CD4-positive, alpha-beta T cell treated with Interleukin-1 beta for 1 hour (primary cell): Measurements from ENCODE around the gene SLC66A2.
"Not testable (repeated sequence)": the region's sequence is repeated elsewhere in the genome, so short reads cannot be mapped to it uniquely, and the experiment has no call there.

ENCODE experiments used
- DNase-seq, 2 donors: peaks; one replicate each; pipeline ENCODE4 v3.0.0-alpha.2; 2020 to 2022

SLC66A2 gene

DNA sequence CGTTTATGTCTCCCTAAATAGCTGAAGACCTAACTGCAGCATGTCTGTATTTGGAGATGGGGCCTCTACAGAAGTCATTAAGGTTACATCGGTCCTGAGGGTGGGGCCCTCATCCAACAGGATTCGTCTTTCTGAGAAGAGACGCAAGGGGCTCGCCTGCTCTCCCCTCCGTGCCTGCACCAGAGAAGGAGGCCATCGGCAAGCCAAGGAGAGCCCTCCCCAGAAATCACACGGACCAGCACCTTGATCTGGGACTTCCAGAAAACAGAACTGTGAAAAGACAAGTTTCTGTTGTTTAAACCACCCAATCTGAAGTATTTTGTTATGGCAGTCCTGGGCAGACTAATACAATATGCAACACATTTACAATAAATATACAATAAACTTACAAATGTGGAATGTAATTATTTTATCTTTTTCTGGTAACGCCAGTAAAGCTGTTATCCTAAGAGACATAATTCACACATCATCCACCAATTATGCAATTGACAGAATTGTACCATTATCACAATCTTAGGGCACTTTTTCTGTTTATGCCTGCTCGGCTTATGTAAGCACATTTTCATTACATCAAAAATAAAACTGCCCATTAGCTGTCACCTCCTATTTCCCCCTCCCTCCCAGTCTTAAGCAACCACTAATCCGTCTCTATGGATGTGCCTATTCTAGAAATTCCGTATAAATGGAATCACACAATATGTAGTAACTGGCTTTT, 19.1 kb upstream of the SLC66A2 start:
- DNase-seq, result no peak

DNA sequence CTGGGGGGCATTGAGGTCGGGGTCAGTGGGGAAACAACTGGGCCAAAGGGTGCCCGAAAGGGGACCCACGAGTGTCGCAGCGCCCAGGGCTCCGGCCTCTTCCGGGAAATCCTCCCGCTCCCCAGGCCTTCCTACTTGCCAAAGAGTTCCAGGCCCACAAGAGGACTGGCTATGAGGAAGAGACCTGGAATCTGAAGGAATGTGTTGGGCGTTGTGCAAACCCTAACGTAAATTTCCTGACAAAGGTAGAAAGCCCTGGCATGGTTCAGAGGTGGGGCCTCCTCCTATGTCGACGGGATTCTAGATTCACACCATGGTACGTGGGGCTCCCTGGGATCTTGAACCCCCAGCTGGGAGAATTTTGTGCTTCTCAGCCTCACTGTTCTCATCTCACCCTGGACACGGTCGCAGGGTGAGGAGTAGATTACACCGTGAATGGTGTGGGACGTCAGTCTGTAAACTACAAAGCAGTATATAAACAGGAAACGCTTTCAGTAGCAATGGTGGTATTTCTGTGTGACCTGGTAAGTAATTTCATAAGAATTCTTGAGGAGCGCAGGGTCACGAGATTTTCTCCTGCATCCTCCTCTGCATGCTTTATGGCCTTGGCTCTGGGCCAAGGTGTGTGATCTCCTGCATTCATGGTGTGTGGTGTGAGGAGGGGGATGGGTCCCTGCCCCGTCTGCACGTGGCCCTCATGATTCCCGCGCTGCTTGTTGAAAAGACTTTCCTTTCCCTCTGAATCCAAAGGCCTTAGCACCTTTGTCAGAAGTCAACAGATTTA, 13.9 kb upstream of the SLC66A2 start:
- peak in 1 of 2 donors; percentile 29 for DNase-seq

GRCh38 chr18:79964330-79965118, 13.1 kb upstream of the SLC66A2 start, which contains the start of gene HSBP1L1:
Gene HSBP1L1, plus strand, starts transcription at chr18:79964643. Its CDS starts 93 bp downstream, at chr18:79964736.
- peak; percentile 68 to 71 for DNase-seq

DNA sequence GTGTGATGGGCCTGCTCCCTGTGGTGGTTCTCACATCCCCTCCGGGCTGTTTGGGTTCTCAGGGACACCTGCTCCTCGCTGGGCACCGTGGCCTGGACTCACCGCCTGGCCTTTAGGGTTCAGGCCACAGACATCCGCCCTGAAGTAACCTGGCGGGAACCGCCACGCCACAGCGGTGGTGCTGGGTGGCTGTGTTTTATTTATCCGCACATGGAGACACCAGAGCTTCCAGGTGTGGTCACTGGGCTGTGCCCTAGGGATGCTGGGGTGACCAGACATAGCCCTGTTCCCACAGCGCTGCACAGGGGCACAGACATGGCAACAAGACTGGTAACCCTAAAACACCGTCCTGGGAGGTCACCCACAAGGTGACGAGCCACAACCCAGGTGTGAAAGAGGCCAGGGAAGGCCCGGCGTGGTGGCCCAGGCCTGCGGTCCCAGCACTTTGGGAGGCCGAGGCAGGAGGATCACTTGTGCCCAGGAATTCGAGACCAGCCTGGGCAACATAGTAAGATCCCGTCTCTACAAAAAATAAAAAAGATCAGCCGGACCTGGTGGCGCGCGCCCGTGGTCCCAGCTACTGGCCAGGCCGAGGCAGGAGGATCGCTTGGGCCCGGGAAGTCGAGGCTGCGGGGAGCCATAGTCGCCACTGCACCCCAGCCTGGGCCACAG, 12.3 kb upstream of the SLC66A2 start:
- no peak for DNase-seq

DNA sequence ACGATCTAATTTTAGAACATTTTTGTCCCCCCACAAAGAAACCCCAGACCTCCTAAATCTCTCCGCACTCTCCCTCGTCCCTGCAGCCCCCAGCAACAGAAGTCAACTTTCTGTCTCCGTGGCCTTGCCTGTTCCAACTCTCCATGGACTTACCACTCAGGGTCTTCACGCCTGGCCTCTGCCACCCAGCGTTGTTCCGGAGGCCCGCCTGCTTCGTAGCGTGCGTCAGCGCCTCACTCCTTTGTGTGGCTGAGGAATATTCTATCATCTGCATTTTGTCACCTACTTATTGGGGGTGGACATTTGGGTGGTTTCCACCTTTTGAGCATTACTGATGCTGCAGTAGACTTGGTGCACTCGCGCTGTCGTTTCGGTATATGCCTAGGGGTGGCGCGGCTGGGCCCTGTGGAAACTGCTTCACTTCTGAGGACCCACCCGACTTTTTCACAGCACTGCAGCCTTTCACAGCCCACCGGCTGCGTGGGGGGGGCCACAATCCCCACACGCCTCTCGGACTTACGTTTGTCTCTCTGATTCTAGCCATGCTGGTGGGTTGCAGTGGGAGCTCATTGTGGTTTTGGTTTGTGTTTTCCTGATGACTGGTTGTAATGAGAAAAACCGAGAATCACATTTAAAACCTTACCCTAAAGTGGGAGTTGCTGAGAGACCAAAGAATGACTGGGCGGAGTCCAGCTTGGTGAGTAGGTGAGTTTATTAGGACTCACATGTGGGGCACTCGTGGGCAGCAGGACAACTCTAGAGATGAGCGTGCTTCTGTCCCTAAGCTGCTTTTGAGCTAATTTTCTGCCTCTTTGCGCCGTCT, 11.6 kb upstream of the SLC66A2 start:
- DNase-seq, result peak; percentile 53 to 73

GRCh38 chr18:79962311-79962710, 10.9 kb upstream of the SLC66A2 start:
- no peak for DNase-seq

DNA sequence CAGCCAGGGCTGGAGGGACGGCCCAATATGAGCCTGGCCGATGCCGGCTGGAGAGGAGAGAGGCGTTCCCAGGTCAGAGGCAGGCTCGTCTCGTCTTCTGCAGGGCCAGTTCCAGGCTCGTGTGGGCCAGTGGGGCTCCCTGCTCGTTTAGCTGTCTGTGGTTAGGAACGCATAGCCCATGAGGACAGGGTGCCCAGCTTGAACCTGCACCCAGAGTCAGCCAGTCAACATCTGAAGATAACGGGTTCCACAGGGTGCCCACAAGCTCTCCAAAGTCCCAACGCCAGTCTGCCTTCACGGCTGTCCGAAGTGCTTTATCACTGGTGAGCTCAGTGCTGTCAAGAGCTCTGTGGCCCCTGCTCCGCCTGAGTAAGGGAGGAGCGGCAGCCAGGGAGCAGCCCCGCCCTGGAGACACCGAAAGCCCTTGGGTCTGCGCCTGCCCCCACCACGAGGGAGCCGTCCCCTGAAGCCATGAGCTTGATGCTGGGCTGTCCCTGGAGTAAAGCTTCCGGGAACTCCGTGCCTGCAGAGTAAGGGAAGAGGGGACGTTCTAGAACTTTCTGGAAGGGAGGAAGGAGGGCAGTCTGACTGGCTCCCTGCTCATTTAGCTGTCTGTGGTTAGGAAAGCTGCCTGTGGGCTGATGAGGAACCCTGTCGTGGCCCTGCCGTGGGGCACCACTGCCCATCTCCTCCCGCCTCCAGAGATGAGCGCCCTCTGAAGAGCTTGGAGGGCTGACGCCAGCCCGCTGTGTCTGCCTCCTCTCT, 10.3 kb upstream of the SLC66A2 start:
- DNase-seq, result no peak

- DNase-seq, result no peak
These were observed 9.6 kb upstream of the SLC66A2 start for GRCh38 chr18:79960921-79961526.

DNA sequence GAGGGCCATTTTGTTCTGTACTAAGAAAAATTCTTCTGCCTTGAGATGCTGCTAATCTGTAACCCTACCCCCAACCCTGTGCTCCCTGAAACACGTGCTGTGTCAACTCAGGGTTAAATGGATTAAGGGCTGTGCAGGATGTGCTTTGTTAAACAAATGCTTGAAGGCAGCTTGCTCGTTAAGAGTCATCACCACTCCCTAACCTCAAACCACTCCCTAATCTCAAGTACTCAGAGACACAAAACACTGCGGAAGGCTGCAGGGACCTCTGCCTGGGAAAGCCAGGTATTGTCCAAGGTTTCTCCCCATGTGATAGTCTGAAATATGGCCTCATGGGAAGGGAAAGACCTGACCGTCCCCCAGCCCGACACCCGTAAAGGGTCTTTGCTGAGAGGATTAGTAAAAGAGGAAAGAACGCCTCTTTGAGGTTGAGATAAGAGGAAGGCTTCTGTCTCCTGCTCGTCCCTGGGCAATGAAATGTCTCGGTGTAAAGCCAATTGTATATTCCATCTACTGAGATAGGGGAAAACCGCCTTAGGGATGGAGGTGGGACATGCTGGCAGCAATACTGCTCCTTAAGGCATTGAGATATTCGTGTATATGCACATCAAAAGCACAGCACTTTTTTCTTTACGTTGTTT, 8.8 kb upstream of the SLC66A2 start:
- DNase-seq, result not testable (repeated sequence)

GRCh38 chr18:79958981-79959380, 7.5 kb upstream of the SLC66A2 start:
- no peak for DNase-seq

DNA sequence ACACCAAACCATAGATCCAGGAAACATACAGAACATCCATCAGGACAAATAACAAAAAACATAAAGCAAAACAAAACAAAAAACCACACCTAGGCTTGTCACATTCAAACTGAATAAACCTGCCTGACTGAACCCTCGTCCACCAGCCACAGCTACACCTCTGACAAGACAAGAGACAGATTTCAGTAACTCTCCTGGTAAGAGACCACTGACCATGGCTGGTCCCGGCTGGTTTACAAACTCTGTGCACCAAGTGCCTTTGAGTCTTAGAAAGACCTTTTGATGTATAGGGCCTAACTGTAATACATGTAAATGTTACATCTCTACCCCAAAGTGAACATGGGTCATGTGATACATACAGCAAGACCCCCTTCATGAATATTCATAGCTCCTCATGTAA, 4.8 kb upstream of the SLC66A2 start:
- no peak for DNase-seq

DNA sequence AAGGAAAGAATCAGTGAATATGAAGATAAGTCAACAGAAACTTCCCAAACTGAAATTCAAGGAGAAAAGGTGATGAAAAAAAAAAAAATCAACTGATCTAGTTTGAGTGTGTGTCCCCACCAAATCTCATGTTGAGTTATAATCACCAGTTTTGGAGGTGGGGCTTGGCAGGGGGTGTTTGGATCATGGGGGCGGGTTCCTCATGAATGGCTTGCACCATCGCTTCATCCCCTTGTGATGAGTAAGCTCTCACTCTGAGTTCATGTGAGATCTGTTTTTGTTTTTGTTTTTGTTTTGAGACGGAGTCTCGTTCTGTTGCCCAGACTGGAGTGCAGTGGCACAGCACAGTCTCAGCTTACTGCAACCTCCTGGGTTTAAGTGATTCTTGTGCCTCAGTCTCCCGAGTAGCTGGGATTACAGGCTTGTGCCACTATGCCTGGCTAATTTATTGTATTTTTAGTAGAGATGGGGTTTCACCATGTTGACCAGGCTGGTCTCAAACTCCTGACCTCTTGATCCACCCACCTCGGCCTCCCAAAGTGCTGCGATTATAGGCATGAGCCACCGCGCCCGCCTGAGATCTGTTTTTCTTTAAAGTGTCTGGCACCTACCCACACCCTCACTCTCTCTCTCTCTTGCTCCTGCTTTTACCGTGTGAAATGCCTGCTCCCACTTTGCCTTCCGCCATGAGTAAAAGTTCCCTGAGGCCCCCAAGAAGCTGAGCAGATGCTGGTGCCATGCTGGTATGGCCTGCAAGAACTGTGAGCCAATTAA, 4.0 kb upstream of the SLC66A2 start:
- no peak for DNase-seq

- no peak for DNase-seq
These were observed 3.3 kb upstream of the SLC66A2 start for GRCh38 chr18:79954791-79955190.

GRCh38 chr18:79953971-79954651, 2.7 kb upstream of the SLC66A2 start:
- no peak for DNase-seq

DNA sequence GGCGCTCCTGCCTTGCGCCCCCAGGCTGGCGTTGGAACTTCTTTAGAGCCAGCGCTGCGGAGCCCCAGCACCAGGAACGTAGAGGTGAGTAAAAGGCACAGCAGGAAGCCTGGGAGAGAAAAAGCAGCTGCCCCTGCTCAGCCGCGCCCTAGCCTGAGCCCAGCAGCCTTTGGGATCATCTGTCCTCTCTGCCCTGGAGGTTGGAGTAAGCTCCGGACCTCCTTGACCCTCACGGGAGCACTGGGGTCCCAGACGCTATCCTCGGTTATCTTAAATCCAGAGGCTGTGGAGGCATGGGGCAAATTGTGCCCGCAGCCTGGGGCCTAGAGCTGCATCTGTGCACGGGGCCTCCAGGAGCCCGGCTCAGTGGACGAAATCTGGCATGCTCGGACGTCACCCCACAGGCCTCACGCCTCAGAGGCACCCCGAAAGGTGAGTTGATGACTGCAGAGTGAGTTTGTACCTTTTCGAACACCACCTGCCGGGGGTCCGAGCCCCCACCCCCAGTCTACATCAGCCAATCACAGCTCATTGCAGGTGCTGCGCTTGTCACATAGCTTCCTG, 1.6 kb upstream of the SLC66A2 start:
- no peak for DNase-seq

DNA sequence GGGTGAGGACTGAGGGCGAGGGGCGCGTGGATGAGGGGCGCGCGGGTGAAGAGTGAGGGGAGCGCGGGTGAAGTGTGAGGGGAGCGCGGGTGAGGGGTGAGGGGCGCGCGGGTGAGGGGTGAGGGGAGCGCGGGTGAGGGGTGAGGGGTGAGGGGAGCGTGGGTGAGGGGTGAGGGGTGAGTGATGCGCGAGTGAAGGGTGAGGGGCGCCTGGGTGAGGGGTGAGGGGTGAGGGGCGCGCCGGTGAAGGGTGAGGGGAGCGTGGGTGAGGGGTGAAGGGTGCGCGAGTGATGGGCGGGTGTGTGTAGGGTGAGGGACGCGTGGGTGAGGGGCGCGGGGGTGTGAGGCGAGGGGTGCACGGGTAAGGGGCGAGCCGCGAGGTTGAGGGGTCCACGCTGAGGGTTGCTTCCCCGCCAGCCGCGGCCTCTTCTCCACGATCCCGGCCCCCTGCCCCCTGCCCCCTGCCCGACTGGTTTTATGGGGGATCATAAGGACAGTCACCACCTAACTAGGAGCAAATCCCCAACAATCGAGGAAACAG, 1.1 kb upstream of the SLC66A2 start:
- DNase-seq, result no peak

DNA sequence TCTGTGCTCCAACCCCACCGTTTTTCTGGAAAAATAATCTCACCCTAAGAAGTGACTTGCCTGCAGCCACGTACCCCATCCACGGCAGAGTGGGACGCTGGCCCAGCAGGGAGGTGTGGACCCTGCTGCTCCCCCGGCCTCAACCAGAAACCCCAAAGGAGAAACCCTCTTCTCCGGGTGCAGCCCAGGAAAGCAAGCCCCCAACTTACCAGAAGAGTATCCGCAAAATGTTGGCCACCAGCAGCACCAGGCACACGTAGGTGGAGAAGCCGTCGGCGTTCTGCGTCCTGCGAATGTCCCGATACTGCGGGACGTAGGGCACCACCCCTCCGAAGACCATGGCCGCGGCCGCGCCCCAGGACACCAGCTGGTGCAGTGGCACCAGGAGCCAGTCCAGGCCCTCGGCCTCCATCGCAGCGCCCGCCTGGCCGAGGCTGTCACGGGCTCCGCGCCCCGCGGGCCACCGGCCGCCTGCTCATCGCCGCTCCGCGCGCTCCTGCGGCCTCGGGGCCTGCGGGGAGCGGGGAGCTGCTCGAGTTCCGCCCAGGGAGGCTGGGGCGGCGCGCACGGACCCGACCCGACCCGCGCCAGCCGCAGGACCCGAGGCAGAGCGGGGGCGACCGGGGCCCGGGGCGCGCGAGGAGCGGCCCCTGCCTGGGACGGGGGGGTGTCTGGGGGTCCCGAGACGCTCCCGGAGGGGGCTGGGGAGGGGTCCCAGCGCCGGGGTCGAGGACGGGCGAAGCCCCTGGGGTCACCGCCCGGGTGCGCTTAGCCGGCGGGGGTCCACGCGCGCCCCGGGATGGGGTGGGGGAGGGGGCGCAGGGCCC, 725 bp downstream of the SLC66A2 start:
- DNase-seq, result peak in 1 of 2 donors; percentile 32
